Choroid plexus epithelial cell (primary cell): ENCODE results near the gene KCNH2.

Experiments
- DNase-seq: peaks from one replicate; pipeline ENCODE4 v3.0.0-alpha.2; 2010; ENCODE audit warnings: low read depth
- H3K4me3 ChIP-seq: 2 replicates; pipeline ENCODE4 v1.5.1; 2011; ENCODE audit warnings: low read depth, mild to moderate bottlenecking, control low read depth, low read length, moderate library complexity
- TF ChIP-seq, protein P1 (sequence below): conservative IDR thresholded peaks from 2 replicates; pipeline ENCODE4 v1.5.1; 2011; ENCODE audit warnings: low read depth, mild to moderate bottlenecking, control low read depth, inconsistent platforms, low read length, moderate library complexity

The KCNH2 gene

DNA sequence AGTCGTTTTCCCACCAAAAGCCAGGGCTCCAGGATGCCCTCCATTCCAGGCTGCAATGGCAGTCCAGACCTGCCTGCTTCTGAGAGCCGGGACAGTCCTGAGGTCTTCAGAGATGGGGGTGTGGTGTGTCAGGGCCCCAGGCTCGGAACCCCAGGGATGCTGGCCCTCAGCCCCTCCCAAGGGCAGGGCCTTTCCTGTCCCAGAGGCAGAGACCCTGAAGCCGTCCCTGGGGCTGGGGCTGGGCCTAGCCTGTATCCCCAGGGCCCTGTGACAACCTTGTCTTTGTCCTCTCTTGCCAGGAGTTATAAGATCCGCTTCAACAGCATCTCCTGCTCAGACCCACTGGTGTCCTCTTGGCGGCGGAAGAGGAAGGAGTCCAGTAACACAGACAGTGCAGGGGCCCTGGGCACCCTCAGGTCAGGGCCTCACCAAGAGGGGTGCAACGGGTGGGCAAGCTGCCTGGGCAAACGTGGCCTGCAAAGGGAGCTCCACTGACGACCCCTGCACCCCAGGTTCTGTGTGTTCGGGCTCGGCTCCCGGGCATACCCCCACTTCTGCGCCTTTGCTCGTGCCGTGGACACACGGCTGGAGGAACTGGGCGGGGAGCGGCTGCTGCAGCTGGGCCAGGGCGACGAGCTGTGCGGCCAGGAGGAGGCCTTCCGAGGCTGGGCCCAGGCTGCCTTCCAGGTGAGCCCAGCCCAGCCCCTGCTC, 28.6 kb upstream of the KCNH2 start:
- H3K4me3 ChIP-seq: no peak overlapping the region
- TF ChIP-seq, protein P1, sequence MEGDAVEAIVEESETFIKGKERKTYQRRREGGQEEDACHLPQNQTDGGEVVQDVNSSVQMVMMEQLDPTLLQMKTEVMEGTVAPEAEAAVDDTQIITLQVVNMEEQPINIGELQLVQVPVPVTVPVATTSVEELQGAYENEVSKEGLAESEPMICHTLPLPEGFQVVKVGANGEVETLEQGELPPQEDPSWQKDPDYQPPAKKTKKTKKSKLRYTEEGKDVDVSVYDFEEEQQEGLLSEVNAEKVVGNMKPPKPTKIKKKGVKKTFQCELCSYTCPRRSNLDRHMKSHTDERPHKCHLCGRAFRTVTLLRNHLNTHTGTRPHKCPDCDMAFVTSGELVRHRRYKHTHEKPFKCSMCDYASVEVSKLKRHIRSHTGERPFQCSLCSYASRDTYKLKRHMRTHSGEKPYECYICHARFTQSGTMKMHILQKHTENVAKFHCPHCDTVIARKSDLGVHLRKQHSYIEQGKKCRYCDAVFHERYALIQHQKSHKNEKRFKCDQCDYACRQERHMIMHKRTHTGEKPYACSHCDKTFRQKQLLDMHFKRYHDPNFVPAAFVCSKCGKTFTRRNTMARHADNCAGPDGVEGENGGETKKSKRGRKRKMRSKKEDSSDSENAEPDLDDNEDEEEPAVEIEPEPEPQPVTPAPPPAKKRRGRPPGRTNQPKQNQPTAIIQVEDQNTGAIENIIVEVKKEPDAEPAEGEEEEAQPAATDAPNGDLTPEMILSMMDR: no peak
- no peak for DNase-seq

DNA sequence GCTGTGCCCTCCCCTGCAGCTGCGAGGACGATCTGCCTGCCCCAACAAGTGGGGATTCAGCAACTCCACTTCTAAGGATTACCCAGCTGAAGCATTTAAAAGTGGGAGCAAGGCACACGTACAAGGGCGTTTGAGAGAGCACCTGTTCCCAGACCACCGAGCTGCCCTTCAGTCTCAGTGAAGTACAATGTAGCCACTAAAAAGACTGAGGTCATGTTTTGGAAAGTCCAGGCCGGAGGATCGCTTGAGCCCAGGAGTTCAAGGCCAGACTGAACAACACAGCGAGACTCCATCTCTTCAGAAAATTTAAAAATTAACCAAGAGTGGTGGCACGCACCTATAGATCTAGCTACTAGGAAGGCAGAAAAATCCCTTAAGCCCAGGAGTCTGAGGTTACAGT, 27.4 kb upstream of the KCNH2 start:
- H3K4me3 ChIP-seq: no peak overlapping the region
- TF ChIP-seq, protein P1: no peak
- no peak for DNase-seq

DNA sequence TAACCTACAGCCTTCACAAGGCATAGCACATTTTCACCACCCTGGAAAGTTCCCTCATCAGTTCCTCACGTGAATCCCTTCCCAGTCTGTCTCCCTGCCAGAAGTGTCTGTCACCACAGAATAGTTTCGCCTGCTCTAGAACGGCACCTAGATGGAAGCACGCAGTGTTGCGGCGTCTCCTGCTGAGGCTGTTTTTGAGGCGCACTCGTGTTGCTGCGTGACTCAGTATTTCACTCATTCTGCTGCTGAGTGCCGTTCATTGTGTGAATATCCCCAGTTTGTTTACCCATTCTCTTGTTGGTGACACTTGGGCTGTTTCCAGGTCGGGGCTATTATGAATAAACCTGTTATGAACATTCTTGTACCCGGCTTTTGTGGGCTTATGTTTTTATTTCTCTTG, 25.5 kb upstream of the KCNH2 start:
- no peak overlapping the region for H3K4me3 ChIP-seq
- no peak for DNase-seq
- TF ChIP-seq, protein P1: no peak

DNA sequence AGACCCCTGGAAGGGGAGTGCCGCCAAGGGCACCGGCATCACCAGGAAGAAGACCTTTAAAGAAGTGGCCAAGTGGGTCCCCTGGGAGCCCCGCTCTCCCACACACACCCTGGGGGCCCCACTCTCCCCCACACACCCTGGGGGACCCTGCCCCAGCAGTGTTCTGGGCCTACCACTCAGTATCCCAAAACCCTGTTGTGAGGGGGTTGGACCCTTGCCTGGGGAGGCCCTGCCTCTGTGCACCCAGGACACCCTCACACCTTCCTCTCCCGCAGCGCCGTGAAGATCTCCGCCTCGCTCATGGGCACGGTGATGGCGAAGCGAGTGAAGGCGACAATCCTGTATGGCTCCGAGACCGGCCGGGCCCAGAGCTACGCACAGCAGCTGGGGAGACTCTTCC, 23.4 kb upstream of the KCNH2 start:
- TF ChIP-seq, protein P1: no peak
- no peak for DNase-seq
- H3K4me3 ChIP-seq: no peak overlapping the region

GRCh38 chr7:151000897-151001495, 22.9 kb upstream of the KCNH2 start:
- TF ChIP-seq, protein P1: no peak
- no peak for DNase-seq
- H3K4me3 ChIP-seq: no peak overlapping the region

DNA sequence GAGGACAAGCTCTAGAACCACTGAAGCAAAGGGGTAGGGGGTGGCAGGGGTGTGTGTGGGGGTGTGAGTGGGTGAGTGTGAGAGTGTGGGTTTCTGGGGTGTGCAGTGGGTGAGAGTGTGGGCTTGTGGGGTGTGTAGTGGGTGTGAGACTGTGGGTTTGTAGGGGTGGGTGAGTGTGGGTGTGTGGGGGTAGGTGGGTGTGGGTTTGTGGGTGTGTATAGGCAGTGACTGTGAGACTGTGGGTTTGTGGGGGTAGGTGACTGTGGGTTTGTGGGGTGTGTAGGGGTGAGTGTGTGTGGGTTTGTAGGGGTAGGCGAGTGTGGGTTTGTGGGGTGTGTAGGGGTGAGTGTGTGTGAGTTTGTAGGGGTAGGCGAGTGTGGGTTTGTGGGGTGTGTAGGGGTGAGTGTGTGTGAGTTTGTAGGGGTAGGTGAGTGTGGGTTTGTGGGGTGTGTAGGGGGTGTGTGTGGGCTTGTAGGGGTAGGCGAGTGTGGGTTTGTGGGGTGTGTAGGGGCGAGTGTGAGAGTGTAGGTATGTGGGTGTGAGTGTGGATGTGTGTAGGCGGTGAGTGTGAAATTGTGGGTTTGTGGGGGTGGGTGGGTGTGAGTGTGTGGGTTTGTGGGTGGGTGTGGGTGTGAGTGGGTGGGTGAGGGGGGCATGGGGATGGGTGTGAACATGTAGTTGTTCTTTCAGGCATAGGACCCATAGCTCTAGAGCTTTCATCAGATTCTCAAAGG, 21.5 kb upstream of the KCNH2 start:
- DNase-seq: no peak
- TF ChIP-seq, protein P1: no peak

More for the DNA sequence above, 21.5 kb upstream of the KCNH2 start:
- H3K4me3 ChIP-seq: no peak overlapping the region
